Fibroblast of skin of scalp (primary cell): ENCODE measurements around the gene ARHGAP22.
A peak's percentile ranks its signal among the peaks of the same experiment; 100 is the strongest.

Experiments
- DNase-seq: peaks from one replicate; pipeline ENCODE4 v3.0.0-alpha.2; 2013

The ARHGAP22 gene

GRCh38 chr10:48526846-48527505 is 77.9 kb downstream of the ARHGAP22 start:
- DNase-seq, result no peak

GRCh38 chr10:48526011-48526821 is 78.7 kb downstream of the ARHGAP22 start:
- DNase-seq, result peak; percentile 82

- no peak for DNase-seq
Observed at GRCh38 chr10:48525113-48525512, 79.8 kb downstream of the ARHGAP22 start.

DNA sequence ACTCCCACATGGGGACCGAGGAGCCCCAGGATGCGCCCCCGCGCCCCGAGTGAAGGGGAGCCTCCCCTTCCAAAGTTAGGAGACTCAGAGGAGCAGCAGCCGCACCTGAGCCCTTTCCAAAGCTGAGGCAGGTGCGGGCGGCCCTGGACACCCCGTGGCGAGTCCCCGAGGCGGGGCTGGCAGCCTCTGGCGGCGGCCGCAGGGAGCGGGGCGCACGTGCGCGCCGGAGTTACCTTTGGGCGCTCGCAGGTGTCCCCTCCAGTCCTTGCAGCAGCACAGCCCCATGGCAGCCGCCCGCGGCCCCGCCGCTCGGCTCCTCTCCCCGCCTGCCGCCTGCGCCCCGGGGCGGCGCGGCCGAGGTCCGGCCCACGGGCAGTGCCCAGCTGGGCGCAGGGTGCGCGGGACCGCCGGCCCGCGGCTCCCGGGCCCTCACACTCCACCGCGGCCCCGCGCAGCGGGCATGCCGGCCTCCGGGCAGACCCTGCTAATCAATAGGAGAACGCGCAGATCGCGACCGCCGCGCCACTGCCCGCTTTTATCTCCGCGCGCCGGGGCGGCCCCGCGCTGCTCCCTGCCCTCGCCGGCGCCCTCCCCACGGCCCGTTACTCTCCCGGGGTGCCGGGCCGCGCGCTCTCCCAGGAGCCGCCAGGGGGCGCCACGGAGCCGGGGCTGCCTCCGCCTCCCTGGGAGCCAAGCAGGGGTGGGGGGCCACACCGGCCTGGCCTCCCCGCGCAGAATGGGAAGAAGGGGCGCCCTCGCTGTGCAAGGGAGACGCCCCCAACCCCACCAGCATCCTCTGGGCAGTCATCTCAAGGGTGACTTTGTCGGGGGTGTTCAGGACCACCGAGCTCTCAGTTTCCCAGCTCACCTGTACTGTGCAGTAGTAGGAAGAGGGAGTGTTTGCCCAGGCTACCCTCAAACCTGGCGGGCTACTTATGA is 80.8 kb downstream of the ARHGAP22 start:
- peak; percentile 28 for DNase-seq

DNA sequence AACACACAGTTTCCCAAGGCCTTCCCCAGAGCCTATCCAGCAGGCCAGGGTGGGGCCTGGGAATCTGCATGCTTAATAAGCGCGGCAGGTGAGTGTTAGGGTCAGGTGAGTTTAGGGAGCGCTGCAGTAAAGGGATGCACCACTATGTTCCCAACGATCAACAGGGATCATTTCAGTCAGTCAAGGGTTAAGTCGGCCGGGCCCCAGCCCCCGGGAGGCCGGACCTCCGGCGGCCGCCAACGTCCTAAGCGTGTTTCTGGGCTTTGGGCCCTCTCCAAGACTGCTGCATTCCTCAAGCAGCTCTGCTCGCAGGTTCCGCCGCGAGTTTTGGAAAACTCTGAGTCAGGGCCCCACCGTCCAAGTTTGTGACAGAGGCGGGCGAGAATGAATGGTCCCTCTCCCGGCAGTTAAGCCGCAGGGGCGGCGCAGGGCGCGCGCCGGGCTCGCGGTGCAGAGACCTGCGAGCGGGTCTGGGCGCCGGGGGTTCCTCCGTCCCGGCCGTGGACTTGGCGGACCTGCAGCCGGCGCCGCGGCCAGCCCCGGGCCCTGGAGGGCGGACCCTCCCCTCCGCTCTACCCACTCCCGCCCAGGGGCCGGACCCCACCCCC is 81.6 kb downstream of the ARHGAP22 start:
- peak; percentile 92 for DNase-seq

- DNase-seq, result no peak
Observed at GRCh38 chr10:48522011-48522765, 82.7 kb downstream of the ARHGAP22 start.

DNA sequence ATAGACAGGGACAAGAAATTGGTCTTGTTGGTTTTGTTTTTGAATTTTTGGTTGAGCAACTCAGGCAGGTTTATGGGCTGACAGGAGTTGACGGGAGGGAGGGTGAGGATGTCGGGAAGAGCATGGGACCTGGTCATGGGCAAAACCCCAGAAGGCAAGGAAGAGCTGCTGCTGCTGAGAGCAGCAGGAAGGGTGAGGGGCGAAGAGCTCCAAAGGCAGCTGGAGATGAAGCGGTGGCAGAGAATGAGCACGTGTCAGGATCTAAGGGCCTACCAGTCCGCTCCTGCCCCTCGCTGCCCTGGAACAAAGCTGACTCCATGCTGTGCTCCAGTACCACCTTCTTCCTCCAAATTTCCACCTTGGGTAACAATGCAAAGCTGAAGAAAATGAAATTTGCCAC is 84.3 kb downstream of the ARHGAP22 start:
- no peak for DNase-seq

GRCh38 chr10:48520184-48520506 is 84.7 kb downstream of the ARHGAP22 start:
- no peak for DNase-seq

DNA sequence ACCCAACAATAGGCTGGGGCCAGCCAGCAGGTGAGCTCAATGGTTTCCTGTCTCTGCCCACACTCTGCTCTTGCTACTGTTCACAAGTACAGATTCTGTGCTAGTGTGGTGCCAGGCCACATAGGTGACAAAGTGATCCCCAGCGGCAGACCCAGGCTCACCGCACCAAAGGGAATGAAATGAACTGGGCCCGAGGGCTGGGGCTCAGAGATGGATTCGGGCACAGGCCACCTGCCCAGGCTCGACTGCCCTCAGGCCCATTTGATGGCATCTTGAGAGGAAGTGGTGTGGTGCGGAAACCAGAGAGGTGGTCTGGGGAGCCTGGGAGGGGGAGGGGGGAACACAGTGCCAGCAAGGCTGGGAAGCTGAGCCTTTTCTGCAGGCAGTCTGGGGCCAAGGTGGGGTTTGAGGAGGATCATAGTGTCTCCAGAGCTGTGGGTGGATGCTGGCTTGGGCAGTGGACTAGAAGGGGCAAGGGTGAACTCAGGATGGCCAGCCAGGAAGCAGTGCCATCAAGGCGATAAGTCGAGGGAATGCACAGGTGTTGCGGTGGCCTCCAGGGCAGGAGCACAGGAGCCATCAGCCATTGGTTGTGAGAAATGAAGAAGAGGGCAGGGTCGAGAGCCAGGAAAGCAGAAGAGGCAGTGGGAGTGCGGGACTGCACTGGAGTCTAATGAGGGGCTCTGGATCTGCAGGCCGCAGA is 85.2 kb downstream of the ARHGAP22 start:
- DNase-seq, result no peak

- DNase-seq, result no peak
Observed at GRCh38 chr10:48518986-48519385, 85.9 kb downstream of the ARHGAP22 start.

GRCh38 chr10:48517911-48518811 is 86.7 kb downstream of the ARHGAP22 start:
- no peak for DNase-seq

GRCh38 chr10:48517482-48517881 is 87.4 kb downstream of the ARHGAP22 start:
- DNase-seq, result no peak

DNA sequence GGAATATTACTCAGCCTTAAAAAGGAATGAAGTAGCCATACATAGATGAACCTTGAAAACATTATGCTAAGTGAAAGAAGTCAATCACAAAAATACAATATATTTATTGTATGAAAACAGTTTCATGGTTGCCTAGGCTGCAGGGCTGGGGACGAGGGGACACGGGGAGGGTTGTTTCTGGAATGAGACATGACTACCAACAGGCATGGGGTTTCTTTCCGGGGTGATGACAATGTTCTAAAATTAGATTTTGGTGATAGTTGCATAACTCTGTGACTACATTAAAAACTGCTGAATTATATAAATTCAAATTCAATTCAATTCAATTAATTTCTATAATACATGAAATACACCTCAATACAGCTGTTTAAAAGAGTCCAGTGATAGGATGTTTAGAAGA is 88.0 kb downstream of the ARHGAP22 start:
- no peak for DNase-seq

DNA sequence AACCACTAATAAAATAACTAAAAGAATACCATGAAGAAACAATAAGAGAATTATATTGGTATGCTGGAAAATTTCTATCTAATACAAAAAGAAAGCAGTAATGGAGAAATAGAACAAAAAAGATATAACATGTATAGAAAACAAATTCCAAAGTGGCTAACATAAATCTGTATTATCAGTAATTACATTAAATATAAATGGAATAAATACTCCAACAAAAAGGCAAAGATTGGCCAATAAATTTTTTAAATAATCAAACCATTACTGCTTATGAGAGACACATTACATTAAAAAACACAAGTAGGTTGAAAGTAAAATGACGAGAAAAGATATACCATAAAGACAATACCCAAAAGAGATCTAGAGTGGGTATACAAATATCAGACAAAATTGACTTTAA is 90.0 kb downstream of the ARHGAP22 start:
- DNase-seq, result no peak

DNA sequence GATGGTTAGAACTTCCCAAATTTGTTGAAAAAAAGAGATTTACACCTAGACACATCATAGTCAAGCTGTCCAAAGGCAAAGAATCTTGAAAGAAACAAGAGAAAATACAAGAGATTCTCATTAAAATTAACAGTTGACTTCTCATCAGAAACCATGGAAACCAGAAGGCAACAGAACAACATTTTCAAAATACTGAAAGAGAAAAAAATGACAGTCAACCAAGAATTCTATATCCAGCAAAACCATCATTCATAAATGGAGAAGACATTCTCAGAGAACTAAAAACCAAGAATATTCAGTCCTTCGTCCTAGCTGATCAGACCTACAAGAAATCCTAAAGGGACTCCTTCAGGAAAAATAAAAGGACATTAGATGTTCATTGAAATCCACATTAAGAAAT is 90.6 kb downstream of the ARHGAP22 start:
- DNase-seq, result no peak

DNA sequence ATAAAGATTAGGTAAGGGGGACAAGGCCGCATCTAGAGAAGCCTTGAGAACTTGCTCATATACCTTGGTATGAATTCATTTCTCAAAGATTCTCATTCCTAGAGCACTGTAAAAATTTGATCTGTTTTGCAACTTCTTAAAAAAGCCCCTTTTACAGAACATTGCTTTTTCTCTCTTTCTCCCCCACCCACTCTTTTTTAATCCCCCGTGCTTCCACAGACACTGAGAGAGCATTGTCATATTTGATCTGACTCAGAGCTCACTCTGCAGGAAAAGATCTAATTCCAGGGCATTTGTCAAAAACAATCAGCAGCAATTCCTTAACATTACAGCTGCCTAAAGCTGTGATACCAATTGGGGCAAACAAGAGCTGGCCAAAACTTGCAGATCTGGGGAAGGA is 92.0 kb downstream of the ARHGAP22 start:
- no peak for DNase-seq

- DNase-seq, result no peak
Observed at GRCh38 chr10:48511875-48512231, 93.0 kb downstream of the ARHGAP22 start.

DNA sequence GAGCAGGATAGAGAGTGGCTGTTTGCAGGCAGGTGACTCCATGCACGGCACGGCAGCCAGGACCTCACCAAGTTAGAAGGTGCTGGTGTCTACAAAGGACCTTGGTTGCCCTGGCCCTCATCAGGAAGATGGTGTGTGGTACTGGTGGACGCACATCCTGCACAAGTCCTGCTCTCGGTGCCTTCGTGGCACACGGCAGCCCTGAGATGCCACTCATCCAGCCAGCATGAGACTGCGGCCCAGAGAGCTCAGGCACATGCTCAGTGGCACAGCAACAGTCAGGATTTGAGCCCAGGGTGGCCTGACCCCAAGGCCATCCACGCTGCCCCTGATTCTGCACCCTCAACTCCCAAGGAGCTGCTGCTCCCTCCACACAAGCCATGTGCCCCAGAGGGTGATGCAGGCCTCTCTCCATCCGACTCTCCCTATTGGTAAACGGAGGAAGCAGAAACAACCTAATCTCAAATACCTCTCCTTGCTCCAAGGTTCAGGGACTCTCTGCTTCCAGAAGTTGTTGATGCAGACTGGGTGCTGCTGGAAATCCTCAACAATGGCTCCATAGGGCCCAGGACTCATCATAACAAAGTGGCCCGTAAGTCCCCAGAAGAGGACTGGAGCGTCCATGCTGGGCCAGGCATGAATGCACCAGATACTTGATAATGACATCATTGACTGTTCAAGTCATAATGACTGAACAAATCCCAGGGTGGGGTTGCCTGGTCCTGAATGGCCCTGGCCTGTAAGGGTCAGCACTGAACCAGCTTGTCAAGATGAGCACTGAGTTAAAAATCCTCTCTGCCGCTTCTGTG is 93.6 kb downstream of the ARHGAP22 start:
- DNase-seq, result no peak

DNA sequence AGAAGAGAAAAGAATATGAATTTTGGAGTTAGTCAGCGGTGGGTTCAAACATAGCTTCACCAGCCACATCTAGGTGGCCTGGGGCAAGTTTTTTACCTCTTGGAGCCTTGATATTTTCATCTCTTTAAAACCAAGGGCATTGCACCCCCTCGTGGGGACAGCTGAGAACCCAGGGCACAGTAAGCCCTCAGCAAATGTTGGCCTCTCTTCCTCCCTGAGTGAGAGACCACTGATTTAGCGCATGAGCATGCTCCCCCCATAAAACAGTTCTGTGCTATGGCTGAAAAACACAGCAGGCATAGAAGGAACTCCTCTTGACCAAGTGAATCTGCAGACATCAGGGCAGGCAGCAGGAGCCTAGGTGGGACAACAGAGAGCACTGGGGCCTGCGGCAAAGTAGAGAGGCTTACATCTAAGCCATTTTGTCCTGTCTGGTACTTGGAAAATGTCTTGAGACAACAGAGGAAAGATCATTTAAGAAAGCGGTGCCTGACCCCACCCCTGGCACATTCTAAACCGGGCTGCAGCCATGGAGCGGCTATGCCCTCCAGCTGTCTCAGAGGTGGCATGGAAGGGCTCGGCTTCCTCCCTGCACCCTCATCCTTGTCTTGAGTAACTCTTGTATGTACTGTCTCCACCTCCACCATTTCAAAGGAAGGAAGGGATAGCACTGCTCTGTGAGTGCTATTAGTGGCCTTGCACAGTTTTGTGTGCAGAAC is 94.7 kb downstream of the ARHGAP22 start:
- DNase-seq, result peak; percentile 34
